Measurements from ENCODE around the gene PRPF38B.
"Not testable (repeated sequence)": the region's sequence is repeated elsewhere in the genome, so short reads cannot be mapped to it uniquely, and the experiment has no call there.

Gene PRPF38B

DNA sequence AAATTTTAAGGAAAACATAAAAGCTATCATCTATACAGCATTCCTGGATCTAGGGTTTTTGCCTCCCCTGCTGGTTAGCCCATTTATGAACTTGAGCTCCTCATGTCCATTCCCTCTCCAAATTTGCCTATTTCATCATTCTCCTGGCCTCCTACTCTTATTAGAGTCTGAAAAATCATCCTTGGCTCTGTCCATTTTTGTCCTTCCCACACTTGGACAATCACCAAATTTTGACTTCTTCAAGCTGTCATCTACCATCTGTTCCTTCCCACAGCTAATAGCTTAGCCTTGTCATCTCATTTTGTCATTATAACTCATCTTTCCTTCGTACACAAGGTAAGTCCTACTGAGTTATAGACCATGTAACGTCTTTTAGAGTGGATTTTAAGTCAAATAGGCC is 29.0 kb upstream of the PRPF38B start:
- TF ChIP-seq TAF1 (IDR thresholded peaks at IDR 0.05; ENCODE audit: borderline replicate concordance, low read depth, low read length): no peak
- no peak for TF ChIP-seq POLR2AphosphoS5 (IDR thresholded peaks at IDR 0.05; ENCODE audit: low read depth, low read length)
- no peak for TF ChIP-seq POLR2A (IDR thresholded peaks at IDR 0.05; ENCODE audit: low read depth, low read length)
- no peak for DNase-seq (ENCODE audit: insufficient read length)
- FAIRE-seq: no peak

DNA sequence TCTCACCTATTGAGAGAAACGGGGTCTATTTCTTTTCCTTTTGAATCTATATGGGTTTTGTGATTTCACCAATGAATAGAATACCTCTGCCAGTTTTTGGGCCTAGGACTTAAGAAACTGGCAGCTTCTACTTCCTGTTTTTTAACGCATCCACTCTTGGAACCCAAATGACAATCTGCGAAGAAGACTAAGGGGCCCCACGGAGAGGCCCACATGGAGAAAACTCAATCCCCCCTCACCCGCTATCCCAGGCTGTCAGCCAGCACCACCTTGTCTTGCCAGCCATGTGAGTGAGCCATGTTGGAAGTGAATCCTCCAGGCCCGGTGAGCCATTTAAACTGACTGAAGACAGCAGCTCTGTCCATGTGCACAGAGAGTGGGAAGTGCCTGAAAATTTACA is 27.6 kb upstream of the PRPF38B start:
- TF ChIP-seq POLR2AphosphoS5 (IDR thresholded peaks at IDR 0.05; ENCODE audit: low read depth, low read length) (no peak), POLR2A (IDR thresholded peaks at IDR 0.05; ENCODE audit: low read depth, low read length) (no peak), TAF1 (IDR thresholded peaks at IDR 0.05; ENCODE audit: borderline replicate concordance, low read depth, low read length) (no peak)
- DNase-seq (ENCODE audit: insufficient read length): no peak
- no peak for FAIRE-seq

DNA sequence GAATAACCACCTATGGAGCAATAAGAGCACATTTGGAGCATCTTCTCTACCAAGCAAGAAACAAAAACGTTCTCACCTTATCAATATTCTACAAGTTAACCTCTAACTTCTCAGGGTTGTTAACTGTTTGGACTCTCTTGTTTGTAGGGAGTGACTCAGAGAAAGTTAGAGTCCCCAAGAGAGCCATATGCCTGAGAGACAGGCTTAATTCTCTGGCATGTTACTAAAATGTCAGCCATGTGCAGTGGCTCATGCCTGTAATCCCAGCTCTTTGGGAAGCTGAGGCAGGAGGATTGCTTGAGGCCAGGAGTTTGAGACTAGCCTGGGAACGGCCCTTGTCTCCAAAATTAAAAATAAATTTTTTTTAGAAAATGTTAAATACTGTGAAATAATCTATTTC is 27.0 kb upstream of the PRPF38B start:
- FAIRE-seq: no peak
- no peak for DNase-seq (ENCODE audit: insufficient read length)
- TF ChIP-seq POLR2AphosphoS5 (IDR thresholded peaks at IDR 0.05; ENCODE audit: low read depth, low read length) (no peak), TAF1 (IDR thresholded peaks at IDR 0.05; ENCODE audit: borderline replicate concordance, low read depth, low read length) (no peak), POLR2A (IDR thresholded peaks at IDR 0.05; ENCODE audit: low read depth, low read length) (no peak)

DNA sequence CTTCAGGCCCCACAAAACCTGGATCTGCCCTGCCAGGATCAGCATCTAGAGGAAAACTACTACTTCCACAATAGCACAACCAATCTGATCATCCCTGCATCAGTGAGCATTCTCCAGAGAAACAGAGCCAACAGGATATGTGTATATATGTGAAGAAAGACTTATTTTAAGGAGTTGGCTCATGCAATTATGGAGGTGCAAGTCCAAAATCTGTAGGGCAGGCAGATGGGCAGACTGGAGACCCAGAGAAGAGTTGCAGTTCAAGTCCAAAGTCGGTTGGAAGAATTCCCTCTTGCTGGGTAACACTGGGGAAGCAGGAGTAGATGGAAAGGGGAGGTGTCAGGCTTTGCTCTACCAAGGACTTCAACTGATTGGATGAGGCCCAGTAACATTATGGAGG is 26.3 kb upstream of the PRPF38B start:
- TF ChIP-seq POLR2A (IDR thresholded peaks at IDR 0.05; ENCODE audit: low read depth, low read length) (no peak), POLR2AphosphoS5 (IDR thresholded peaks at IDR 0.05; ENCODE audit: low read depth, low read length) (no peak), TAF1 (IDR thresholded peaks at IDR 0.05; ENCODE audit: borderline replicate concordance, low read depth, low read length) (no peak)
- FAIRE-seq (no peak), DNase-seq (ENCODE audit: insufficient read length) (no peak)

DNA sequence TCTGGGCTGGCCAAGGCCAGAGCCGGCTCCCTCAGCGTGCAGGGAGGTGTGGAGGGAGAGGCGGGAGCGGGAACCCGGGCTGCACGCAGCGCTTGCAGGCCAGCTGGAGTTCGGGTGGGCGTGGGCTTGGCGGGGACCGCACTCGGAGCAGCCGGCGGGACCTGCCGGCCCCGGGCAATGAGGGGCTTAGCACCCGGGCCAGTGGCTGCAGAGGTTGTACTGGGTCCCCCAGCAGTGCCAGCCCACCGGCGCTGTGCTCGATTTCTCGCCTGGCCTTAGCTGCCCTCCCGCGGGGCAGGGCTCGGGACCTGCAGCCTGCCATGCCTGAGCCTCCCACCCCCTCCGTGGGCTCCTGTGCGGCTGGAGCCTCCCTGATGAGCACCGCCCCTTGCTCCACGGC is 24.7 kb upstream of the PRPF38B start:
- not testable (repeated sequence) for DNase-seq (ENCODE audit: insufficient read length); FAIRE-seq

DNA sequence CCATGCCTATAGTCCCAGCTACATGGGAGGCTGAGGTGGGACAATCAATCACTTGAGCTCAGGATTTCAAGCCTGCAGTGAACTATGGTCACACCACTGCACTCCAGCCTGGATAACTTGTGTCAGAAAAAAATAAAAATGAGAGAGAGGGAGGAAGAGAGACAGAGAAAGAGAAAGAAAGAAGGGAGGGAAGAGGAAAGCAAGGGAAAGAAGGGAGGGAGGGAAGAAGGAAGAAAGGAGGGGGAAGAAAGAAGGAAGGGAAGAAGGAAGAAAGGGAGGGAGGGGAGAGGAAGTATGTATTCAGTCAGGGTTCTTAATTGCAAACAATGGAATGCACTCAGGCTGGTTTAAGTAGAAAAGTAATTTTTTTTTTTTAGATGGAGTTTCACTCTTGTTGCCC is 23.3 kb upstream of the PRPF38B start:
- TF ChIP-seq TAF1 (IDR thresholded peaks at IDR 0.05; ENCODE audit: borderline replicate concordance, low read depth, low read length): no peak
- no peak for TF ChIP-seq POLR2AphosphoS5 (IDR thresholded peaks at IDR 0.05; ENCODE audit: low read depth, low read length)
- TF ChIP-seq POLR2A (IDR thresholded peaks at IDR 0.05; ENCODE audit: low read depth, low read length): no peak
- no peak for FAIRE-seq
- no peak for DNase-seq (ENCODE audit: insufficient read length)

DNA sequence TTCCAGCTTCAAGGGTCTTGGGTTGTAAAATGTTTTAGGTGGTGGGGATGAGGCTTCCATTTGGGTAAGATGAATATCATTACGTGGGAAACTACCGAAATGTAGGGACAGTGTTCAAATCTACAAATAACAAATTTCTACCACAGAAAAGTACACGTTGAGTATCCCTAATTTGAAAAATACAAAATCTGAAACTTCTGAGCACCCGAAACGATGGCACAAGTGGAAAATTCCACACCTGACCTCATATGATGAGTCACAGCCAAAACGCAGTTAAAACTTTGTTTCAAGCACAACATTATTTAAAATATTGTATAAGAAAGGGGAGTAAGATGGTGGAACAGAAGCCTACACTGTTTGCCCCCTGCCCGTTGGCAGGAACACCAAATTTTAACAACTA is 22.4 kb upstream of the PRPF38B start:
- DNase-seq (ENCODE audit: insufficient read length) (no peak), FAIRE-seq (no peak)
- no peak for TF ChIP-seq TAF1 (IDR thresholded peaks at IDR 0.05; ENCODE audit: borderline replicate concordance, low read depth, low read length)
- TF ChIP-seq POLR2A (IDR thresholded peaks at IDR 0.05; ENCODE audit: low read depth, low read length): no peak
- no peak for TF ChIP-seq POLR2AphosphoS5 (IDR thresholded peaks at IDR 0.05; ENCODE audit: low read depth, low read length)

DNA sequence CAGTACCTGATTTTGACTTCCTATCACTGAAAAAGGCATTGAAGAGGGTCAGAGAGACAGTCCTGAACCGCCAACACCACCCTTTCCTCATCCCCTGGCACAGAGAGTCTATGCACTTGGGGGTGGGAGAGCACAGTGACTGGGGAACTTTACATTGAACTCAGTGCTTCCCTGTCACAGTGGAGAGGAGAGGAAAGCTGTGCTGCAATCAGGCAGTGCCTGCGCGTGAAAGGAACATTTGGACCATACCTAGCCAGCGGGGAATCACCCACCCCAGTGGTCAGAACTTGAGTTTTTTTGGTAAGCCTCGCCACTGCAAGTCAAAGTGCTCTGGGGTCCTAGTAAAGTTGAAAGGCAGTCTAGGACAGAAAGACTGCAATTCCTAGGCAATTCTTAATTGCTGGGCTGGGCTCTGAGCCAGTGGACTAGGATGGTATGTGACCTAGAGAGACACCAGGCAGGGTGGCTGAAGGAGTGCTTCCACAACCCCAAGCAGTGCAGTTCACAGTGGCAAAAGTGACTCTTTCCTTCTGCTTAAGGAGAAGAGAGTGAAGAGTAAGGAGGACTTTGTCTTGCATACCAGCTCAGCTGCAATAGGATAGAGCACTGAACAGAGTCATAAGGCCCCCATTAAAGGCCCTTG is 21.9 kb upstream of the PRPF38B start:
- no peak for TF ChIP-seq POLR2AphosphoS5 (IDR thresholded peaks at IDR 0.05; ENCODE audit: low read depth, low read length)
- no peak for TF ChIP-seq POLR2A (IDR thresholded peaks at IDR 0.05; ENCODE audit: low read depth, low read length)
- no peak for TF ChIP-seq TAF1 (IDR thresholded peaks at IDR 0.05; ENCODE audit: borderline replicate concordance, low read depth, low read length)
- DNase-seq (ENCODE audit: insufficient read length): no peak
- no peak for FAIRE-seq

DNA sequence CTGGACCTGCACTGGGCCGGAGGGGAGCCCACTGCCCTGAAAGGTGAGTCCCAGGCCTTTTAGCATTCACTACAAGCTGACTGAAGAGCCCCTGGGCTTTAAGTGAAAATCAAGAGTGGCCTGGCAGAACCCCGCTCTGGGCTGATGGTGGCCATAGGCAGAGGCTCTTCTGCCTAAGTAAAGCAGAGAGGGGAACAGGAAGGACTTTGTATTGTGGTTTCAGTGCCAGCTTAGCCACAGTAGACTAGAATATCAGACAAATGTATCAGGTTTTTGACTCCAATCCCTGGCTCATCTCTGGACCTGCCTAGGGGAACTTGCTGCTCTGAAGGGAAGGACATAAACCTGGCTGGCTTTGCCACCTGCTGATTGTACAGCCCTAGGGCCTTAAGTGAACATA is 21.0 kb upstream of the PRPF38B start:
- TF ChIP-seq POLR2A (IDR thresholded peaks at IDR 0.05; ENCODE audit: low read depth, low read length) (no peak), POLR2AphosphoS5 (IDR thresholded peaks at IDR 0.05; ENCODE audit: low read depth, low read length) (no peak), TAF1 (IDR thresholded peaks at IDR 0.05; ENCODE audit: borderline replicate concordance, low read depth, low read length) (no peak)
- DNase-seq (ENCODE audit: insufficient read length): no peak
- FAIRE-seq: no peak

DNA sequence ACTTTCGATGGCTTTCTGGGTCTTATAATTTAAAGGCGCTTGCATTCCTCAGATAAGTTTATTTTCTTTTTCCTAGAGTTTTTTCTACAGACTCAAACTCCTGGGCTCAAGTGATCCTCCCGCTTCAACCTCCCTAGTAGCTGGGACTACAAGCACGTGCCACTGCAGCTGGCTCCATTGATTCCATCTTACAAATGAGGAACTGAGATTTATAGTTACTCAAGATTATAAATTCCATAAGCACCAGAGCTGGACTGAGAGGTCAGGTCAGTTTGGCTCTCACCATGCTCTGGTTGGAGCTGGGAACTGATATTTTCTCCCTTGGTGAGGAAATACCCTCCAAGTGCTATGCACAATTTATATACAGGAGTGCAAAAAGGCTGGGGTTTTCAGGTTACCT is 13.4 kb upstream of the PRPF38B start:
- no peak for FAIRE-seq
- DNase-seq (ENCODE audit: insufficient read length): no peak
- TF ChIP-seq POLR2A (IDR thresholded peaks at IDR 0.05; ENCODE audit: low read depth, low read length): no peak
- no peak for TF ChIP-seq POLR2AphosphoS5 (IDR thresholded peaks at IDR 0.05; ENCODE audit: low read depth, low read length)
- TF ChIP-seq TAF1 (IDR thresholded peaks at IDR 0.05; ENCODE audit: borderline replicate concordance, low read depth, low read length): no peak

DNA sequence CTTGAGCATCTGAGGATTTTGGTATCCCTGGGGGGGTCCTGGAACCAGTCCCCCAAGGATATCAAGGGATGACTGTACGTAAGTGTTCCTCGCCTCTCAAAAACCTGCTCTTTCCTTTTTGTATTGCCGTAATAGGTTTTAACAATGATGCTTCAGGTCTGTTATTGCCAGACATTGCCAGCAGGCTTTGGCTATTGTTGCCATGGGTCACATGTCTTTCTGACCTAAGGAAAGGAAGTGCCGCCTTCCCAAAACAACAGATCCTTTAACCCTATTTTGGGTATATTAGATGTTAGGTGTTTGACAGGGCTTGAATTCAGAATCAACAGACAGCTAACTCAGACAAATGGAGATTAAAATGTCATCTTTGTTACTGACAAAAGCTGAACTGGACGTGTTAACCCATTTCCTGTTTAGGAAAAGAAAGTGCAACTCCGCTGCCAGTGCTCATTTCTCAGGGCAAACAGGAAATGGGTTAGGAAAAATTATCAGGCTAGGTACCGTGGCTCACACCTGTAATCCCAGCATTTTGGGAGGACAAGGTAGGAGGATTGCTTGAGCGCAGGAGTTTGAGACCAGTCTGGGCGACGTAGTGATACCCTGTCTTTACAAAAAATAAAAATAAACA is 12.4 kb upstream of the PRPF38B start:
- DNase-seq (ENCODE audit: insufficient read length) (no peak), FAIRE-seq (no peak)
- no peak for TF ChIP-seq TAF1 (IDR thresholded peaks at IDR 0.05; ENCODE audit: borderline replicate concordance, low read depth, low read length)
- no peak for TF ChIP-seq POLR2AphosphoS5 (IDR thresholded peaks at IDR 0.05; ENCODE audit: low read depth, low read length)
- no peak for TF ChIP-seq POLR2A (IDR thresholded peaks at IDR 0.05; ENCODE audit: low read depth, low read length)

DNA sequence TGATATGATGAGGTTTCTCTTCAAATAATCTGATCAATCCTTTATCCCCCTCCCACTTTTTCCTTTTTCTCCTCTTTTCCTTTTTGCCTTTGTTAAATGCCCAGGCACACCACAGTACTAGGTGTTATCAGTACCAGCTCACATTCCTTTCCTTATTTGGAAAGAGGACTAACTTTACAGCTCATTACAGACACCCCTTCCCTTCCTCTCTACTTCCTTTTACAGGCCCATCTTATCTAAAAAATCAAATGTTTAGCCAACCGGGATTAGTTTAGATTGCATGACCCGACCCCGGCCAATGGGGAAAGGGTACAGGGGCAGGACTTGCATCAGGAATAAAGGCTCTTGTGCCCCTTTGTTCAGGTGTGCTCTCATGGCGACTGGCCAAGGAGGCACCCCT is 10.4 kb upstream of the PRPF38B start:
- not testable (repeated sequence) for DNase-seq (ENCODE audit: insufficient read length); FAIRE-seq

DNA sequence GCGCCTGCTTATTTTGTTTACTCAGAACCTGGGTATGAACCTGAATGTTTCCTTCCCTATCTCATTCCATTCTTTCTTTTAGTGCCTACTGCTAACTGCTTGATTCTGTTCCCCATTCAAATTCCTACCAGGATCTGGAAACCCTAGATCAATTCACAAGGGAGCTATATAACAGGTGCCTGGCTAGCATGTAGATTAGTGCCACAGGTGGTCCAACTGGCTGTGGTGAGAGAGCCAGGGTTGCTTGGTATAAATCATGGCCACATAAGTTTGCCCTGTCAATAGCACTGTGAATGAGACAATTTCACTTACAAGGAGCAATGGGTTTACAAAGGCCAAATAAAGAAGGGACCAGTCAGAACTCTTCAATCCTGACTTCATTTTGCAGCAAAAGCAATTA is 6.6 kb upstream of the PRPF38B start:
- no peak for FAIRE-seq
- TF ChIP-seq POLR2AphosphoS5 (IDR thresholded peaks at IDR 0.05; ENCODE audit: low read depth, low read length) (no peak), POLR2A (IDR thresholded peaks at IDR 0.05; ENCODE audit: low read depth, low read length) (no peak), TAF1 (IDR thresholded peaks at IDR 0.05; ENCODE audit: borderline replicate concordance, low read depth, low read length) (no peak)
- DNase-seq (ENCODE audit: insufficient read length): no peak

Data from GM12892 (cell line).